Esophagus muscularis mucosa (tissue), 4 donors: Measurements from ENCODE around the gene HDDC2. TPM values are rescaled to one million over a fixed set of nuclear protein-coding genes. Genes with fewer than 3 reads are reported as not detected.

ENCODE experiments used
- DNase-seq: peaks from one replicate; pipeline ENCODE4 v3.0.0-alpha.2; 2017; ENCODE audit errors: extremely low spot score
- H3K27ac ChIP-seq, 4 donors: fragments of 200-600 bp; sonication (generic); replicated peaks in 1 of 4; 1 replicate in 3 of 4; 2 replicates in 1 of 4; pipeline ENCODE4 v1.5.1; 2016 to 2019; ENCODE audit warnings: mild to moderate bottlenecking in 1 of 4
- H3K27me3 ChIP-seq, 4 donors: fragments of 200-600 bp; sonication (generic); one replicate each; pipeline versions ENCODE4 v1.5.1 to v1.6.0; 2016 to 2019
- H3K36me3 ChIP-seq, 4 donors: fragments of 200-600 bp; sonication (generic); one replicate each; pipeline ENCODE4 v1.5.1; 2016 to 2019
- H3K4me1 ChIP-seq, 4 donors: fragments of 200-600 bp; sonication (generic); one replicate each; pipeline ENCODE4 v1.5.1; 2016 to 2019
- H3K4me3 ChIP-seq, 4 donors: fragments of 200-600 bp; sonication (generic); 1 replicate in 2 of 4; 2 replicates in 2 of 4; pipeline ENCODE4 v1.5.1; 2016 to 2019; ENCODE audit warnings: mild to moderate bottlenecking in 4 of 4, moderate library complexity in 1 of 4
- H3K9me3 ChIP-seq, 4 donors: fragments of 200-600 bp; sonication (generic); 1 replicate in 3 of 4; 2 replicates in 1 of 4; pipeline ENCODE4 v1.5.1; 2016 to 2019
- CTCF ChIP-seq, 3 experiments: fragments of 200-600 bp in 2 of 3; fragments of 450-650 bp in 1 of 3; sonication (generic) in 2 of 3; IDR thresholded peaks; one replicate each; pipeline ENCODE4 v1.5.1; 2017 to 2019; ENCODE audit warnings: antibody characterized with exemption in 3 of 3, mild to moderate bottlenecking in 2 of 3, moderate library complexity in 1 of 3
- EP300 ChIP-seq: sonication (generic); formaldehyde crosslinking; IDR thresholded peaks from one replicate; pipeline ENCODE4 v1.6.1; 2017; ENCODE audit warnings: antibody characterized with exemption
- POLR2A ChIP-seq: fragments of 450-650 bp; IDR thresholded peaks from one replicate; pipeline ENCODE4 v1.6.1; 2017; ENCODE audit warnings: antibody characterized with exemption, moderate library complexity, mild to moderate bottlenecking, low read depth
- POLR2AphosphoS5 ChIP-seq, 2 donors: sonication (generic); formaldehyde crosslinking; IDR thresholded peaks; one replicate each; pipeline ENCODE4 v1.6.1; 2017; ENCODE audit warnings: antibody characterized with exemption in 2 of 2
- WGBS: methylation state at CpG from one replicate; pipeline ENCODE4 v1.1.5; 2018; 5-methylcytosine and 5-hydroxymethylcytosine counted together
- intact Hi-C: fragments of 100-400 bp; cut with DNase I; formaldehyde crosslinking; loops from one replicate; pipeline ENCODE4 v1.15.1; 2023
- total RNA-seq, 4 donors: library from RNA; depleted of rRNA; stranded (reverse); fragments of >200 nt; gene quantifications; one replicate each; pipeline versions ENCODE4 v1.1.0 to v1.2.1, GENCODE V29; 2016

The HDDC2 gene
- total RNA-seq, 4 donors from 2014 or later = 29.6 to 47.7 (median 38.4) TPM

GRCh38 chr6:125259354-125259736 is 42.4 kb downstream of the HDDC2 start:
- DNase-seq = no peak
- peaks cover 0 to 13% (median 3%) of the 10 kb centered on the region in 4 donors for H3K4me1 ChIP-seq
- H3K9me3 ChIP-seq = no peaks in the 10 kb centered on the region
- no peak overlapping the region for H3K4me3 ChIP-seq
- intact Hi-C loops = no loop called here
- TF ChIP-seq EP300 (no peak), POLR2A (no peak), POLR2AphosphoS5 (IDR thresholded peaks at IDR 0.05) (no peak), CTCF (IDR thresholded peaks at IDR 0.05) (no peak)
- 89% methylated on average over 2 of the region's 2 CpGs for WGBS
- H3K27ac ChIP-seq = no peak overlapping the region
- H3K36me3 ChIP-seq = no peaks in the 10 kb centered on the region
- no peaks in the 10 kb centered on the region for H3K27me3 ChIP-seq

- Histone ChIP-seq H3K27me3 (no peaks in the 10 kb centered on the region), H3K36me3 (no peaks in the 10 kb centered on the region), H3K4me3 (no peak overlapping the region), H3K27ac (no peak overlapping the region), H3K9me3 (no peaks in the 10 kb centered on the region), H3K4me1 (peaks cover 0 to 13% (median 3%) of the 10 kb centered on the region in 4 donors)
- TF ChIP-seq POLR2A = no peak
- no peak for TF ChIP-seq POLR2AphosphoS5 (IDR thresholded peaks at IDR 0.05)
- TF ChIP-seq CTCF (IDR thresholded peaks at IDR 0.05) = no peak
- TF ChIP-seq EP300 = no peak
- intact Hi-C loops = no loop called here
- DNase-seq = no peak
- 86% methylated on average over 2 of the region's 2 CpGs for WGBS
Observed at GRCh38 chr6:125258651-125259353, 43.0 kb downstream of the HDDC2 start.

GRCh38 chr6:125257351-125257750 is 44.4 kb downstream of the HDDC2 start:
- TF ChIP-seq EP300 (no peak), CTCF (IDR thresholded peaks at IDR 0.05) (no peak), POLR2A (no peak), POLR2AphosphoS5 (IDR thresholded peaks at IDR 0.05) (no peak)
- no peaks in the 10 kb centered on the region for H3K27me3 ChIP-seq
- H3K4me3 ChIP-seq = no peak overlapping the region
- no peaks in the 10 kb centered on the region for H3K9me3 ChIP-seq
- no peak overlapping the region for H3K27ac ChIP-seq
- H3K36me3 ChIP-seq = no peaks in the 10 kb centered on the region
- peaks cover 0 to 8% (median 3%) of the 10 kb centered on the region in 4 donors for H3K4me1 ChIP-seq
- no peak for DNase-seq
- intact Hi-C loops = no loop called here
- 84% methylated on average over 3 of the region's 3 CpGs for WGBS

GRCh38 chr6:125255201-125255600 is 46.6 kb downstream of the HDDC2 start:
- WGBS = 71% methylated on average over 3 of the region's 3 CpGs
- DNase-seq = no peak
- Histone ChIP-seq H3K9me3 (no peaks in the 10 kb centered on the region), H3K36me3 (no peaks in the 10 kb centered on the region), H3K4me1 (peaks cover 0 to 11% (median 8%) of the 10 kb centered on the region in 4 donors), H3K27ac (no peak overlapping the region), H3K27me3 (no peaks in the 10 kb centered on the region), H3K4me3 (no peak overlapping the region)
- intact Hi-C loops = no loop called here
- no peak for TF ChIP-seq EP300
- no peak for TF ChIP-seq CTCF (IDR thresholded peaks at IDR 0.05)
- TF ChIP-seq POLR2A = no peak
- no peak for TF ChIP-seq POLR2AphosphoS5 (IDR thresholded peaks at IDR 0.05)

- no peak overlapping the region for H3K27ac ChIP-seq
- no peak for TF ChIP-seq POLR2A
- no peak for TF ChIP-seq CTCF (IDR thresholded peaks at IDR 0.05)
- no peak for TF ChIP-seq POLR2AphosphoS5 (IDR thresholded peaks at IDR 0.05)
- TF ChIP-seq EP300 = no peak
- DNase-seq = no peak
- 88% methylated on average over 3 of the region's 3 CpGs for WGBS
- intact Hi-C loops = no loop called here
- H3K36me3 ChIP-seq = no peaks in the 10 kb centered on the region
- H3K27me3 ChIP-seq = no peaks in the 10 kb centered on the region
- H3K4me1 ChIP-seq = peaks cover 0 to 11% (median 8%) of the 10 kb centered on the region in 4 donors
- H3K4me3 ChIP-seq = no peak overlapping the region
- H3K9me3 ChIP-seq = no peaks in the 10 kb centered on the region
Observed at GRCh38 chr6:125254321-125254720, 47.4 kb downstream of the HDDC2 start.
